ENCODE measurements around the gene LRRC47.

LRRC47 gene

GRCh38 chr1:3796215-3797061 is at the start of gene LRRC47:
TSS of gene LRRC47 (minus strand) at chr1:3796498. CDS start at chr1:3796476, 22 bp downstream.
- no peak for DNase-seq

GRCh38 chr1:3842912-3843311 is 46.6 kb upstream of the LRRC47 start:
- DNase-seq: no peak

GRCh38 chr1:3841491-3841890 is 45.2 kb upstream of the LRRC47 start:
- DNase-seq: no peak

- no peak for DNase-seq
Measured at GRCh38 chr1:3838788-3839187, 42.5 kb upstream of the LRRC47 start.

- no peak for DNase-seq
Measured at GRCh38 chr1:3837685-3838084, 41.4 kb upstream of the LRRC47 start.

GRCh38 chr1:3837200-3837599 is 40.9 kb upstream of the LRRC47 start:
- no peak for DNase-seq

- DNase-seq: no peak
Measured at GRCh38 chr1:3836421-3836820, 40.1 kb upstream of the LRRC47 start.

GRCh38 chr1:3834701-3835100 is 38.4 kb upstream of the LRRC47 start:
- DNase-seq: no peak

GRCh38 chr1:3831689-3832088 is 35.4 kb upstream of the LRRC47 start:
- no peak for DNase-seq

- DNase-seq: no peak
Measured at GRCh38 chr1:3828391-3828790, 32.1 kb upstream of the LRRC47 start.

- DNase-seq: no peak
Measured at GRCh38 chr1:3827813-3828307, 31.6 kb upstream of the LRRC47 start.

- no peak for DNase-seq
Measured at GRCh38 chr1:3825356-3825755, 29.1 kb upstream of the LRRC47 start.

- DNase-seq: no peak
Measured at GRCh38 chr1:3824650-3825049, 28.4 kb upstream of the LRRC47 start.

- DNase-seq: no peak
Measured at GRCh38 chr1:3822421-3822820, 26.1 kb upstream of the LRRC47 start.

GRCh38 chr1:3821908-3822307 is 25.6 kb upstream of the LRRC47 start:
- no peak for DNase-seq

GRCh38 chr1:3821447-3821846 is 25.1 kb upstream of the LRRC47 start:
- DNase-seq: no peak

GRCh38 chr1:3821004-3821403 is 24.7 kb upstream of the LRRC47 start:
- no peak for DNase-seq

GRCh38 chr1:3820316-3820715 is 24.0 kb upstream of the LRRC47 start:
- no peak for DNase-seq

GRCh38 chr1:3819771-3820200 is 23.5 kb upstream of the LRRC47 start:
- no peak for DNase-seq

- DNase-seq: no peak
Measured at GRCh38 chr1:3817821-3818597, 21.7 kb upstream of the LRRC47 start.

- no peak for DNase-seq
Measured at GRCh38 chr1:3817138-3817740, 20.9 kb upstream of the LRRC47 start.

GRCh38 chr1:3816331-3817137 is 20.2 kb upstream of the LRRC47 start:
- DNase-seq: no peak
